ENCODE measurements around the gene LPAR2.

LPAR2 gene

DNA sequence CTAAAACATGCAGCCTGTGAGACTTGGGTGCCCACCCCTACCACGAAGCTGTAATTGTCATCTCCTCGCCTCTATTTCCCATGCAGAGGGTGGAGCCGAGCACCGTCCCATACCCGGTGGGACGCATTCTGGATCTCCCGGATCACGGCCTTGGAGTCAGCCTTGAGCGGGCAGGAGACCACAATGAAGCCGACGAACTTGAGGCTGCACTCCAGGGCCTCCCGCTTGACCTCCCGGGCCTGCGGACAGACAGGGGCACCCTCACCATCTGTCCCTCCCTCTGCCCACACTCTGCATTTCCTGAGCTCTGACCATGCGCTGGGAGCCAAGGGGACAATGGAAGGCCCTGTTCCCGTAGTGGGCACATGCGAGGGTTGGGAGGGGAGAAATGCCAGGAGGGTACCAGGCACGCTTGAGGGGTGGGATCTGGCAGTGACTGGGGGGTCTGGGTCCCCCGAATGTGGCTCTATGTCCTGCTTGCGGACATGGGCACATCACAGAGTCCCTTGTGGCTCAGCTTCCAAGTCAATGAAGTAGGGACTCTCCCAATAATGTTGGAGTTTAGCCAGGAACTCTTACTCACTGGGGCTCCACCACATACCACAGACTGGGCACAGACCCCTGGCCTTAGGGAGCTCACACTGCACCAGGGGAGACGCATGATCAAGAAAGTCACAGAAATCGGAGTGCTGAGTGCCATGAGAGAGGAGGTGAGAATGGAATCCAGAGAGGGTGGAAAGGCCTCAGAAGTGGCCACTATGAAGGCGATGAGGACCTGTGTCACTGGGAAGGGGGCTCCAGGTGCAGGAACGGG is 24.7 kb upstream of the LPAR2 start:
- no peak for DNase-seq

DNA sequence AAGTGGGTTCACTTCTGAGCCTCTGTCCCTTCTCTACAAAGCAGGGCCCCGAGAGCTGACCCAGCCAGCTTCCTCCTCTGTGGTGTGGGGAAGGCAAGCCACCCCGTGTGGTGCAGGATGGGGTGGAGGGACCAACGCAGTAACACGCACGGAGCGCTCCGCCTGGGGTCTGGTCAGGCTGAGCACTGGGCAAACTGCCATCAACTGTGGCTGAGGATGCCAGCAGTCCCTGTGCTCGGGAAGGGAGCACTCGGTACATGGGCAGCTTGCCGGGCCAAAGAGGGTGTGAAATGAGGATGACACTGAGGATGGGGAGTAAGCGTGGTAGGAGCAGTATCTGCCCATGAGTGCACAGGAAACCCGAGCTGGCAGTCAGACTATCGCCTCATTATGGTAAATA is 23.1 kb upstream of the LPAR2 start:
- no peak for DNase-seq

DNA sequence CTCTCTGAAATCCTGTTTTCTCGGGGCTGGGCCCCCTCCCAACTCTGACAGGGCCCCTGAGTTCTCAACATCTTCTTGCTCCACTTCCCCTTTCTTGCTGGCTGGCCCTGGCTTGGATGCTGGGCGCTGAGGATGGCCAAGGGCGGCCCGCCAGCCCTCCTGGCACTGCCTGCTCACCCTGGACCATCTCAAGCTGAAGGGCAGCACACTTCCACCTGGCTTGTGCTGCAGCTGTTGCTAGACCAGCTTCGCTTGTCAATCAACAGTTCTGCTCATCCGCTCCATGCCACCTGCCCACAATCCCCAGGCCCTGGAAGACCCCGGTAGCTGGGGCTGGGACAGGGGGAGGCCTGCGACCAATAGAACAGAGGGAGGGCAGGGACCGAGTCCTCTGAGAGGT is 22.3 kb upstream of the LPAR2 start:
- DNase-seq, result no peak

DNA sequence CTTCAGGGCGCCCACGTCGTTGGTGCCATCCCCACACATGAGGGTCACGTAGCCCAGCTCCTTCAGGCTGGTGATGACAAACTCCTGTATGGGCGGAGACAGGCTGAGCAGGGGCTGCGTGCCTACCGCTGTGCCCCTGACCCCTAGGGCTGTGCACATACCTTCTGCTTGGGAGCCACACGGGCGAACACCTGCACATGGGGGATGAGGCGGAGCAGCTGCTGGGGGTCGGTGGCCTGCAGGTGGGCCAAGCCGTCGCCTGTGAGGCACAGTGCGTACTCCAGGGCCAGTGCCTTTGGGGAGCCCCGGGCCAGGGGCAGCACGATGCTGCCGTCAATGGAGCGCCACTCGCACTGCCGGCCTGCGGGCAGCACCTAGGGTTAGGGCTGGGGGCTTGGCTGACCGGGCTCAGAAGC is 21.6 kb upstream of the LPAR2 start:
- no peak for DNase-seq

DNA sequence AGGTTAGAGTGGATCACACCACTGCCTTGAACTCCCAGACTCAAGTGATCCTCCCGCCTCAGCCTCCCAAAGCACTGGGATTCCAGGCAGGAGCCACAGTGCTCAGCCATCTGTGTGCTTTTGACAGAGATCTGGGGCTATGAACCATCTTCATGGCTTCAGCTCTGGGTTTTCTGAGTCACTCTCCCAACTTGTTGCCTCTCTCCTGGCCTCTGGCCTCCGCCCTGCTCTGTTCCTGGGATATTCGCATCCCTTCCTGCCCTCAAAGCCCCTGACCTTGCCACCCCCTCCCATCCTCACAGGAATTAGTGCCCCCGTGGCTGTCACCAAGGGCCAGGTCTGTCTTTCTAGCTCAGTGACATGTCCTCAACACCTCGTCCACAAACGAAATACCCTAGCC is 21.1 kb upstream of the LPAR2 start:
- no peak for DNase-seq

DNA sequence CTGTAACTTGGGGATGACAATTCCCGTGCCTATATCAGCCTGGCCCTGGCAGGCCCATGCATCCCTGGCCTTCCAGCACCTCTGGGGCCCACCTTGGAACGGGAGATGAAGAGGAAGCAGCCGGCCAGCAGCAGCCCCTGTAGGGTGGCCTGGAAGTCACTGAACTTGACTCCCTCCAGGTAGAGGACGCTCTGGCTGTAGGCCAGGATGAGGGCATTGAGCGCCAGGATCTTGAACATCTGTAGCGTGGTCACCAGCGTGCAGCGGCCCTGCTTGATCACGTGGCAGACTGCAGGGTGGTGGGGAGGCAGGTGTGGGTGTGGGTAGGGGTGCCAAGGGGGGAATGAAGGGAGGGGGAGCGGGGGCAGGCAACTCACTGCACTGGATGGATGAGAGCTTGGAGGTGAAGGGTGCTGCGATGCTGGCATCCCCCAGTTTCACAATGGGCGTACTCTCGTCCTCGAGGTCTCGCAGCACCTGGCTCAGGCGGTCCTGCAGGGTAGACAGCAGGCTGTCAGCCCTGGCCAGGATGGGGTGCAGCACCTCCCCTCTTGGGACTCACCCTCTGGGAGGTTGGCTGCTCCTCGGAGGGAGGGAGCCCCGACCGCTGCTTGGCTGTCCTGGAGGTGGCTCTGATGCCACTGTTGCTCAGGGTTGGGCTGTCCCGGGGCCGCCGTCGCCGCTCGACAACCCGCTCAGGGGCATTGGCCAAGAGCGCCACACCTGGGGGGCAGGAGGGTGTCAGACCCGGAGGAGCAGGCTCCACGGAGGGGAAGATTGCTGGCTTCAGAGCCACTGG is 19.2 kb upstream of the LPAR2 start:
- DNase-seq, result no peak

DNA sequence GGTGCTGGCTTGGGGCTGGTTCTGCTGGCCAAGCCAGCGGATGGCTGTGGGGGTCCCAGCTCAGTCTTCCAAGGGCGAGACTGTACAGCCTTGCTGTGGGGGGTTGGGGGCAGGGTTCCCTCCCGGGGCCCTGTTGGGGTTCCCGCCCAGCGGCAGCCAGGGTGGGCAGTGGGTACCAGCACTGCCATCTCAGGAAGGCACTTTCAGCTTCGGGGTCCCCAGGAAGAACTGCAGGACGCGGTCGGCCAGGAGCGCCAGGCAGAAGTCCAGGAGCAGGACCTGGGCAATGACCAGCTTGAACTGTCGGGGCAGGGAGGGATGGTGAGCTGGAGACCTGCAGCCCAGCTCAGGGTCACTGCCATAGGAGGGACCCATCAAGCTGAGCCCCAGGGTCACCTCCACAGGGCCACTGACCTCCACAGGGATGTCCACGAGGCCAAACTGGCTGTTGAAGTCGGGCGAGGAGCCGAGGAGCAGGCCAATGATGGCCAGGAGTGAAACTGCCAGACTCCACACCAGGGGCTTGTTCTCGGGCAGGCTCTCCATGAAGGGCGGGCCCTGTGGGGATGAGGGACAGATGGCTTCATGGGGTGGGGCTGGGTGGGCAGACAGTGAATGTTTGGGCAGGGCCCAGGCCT is 17.3 kb upstream of the LPAR2 start:
- no peak for DNase-seq

DNA sequence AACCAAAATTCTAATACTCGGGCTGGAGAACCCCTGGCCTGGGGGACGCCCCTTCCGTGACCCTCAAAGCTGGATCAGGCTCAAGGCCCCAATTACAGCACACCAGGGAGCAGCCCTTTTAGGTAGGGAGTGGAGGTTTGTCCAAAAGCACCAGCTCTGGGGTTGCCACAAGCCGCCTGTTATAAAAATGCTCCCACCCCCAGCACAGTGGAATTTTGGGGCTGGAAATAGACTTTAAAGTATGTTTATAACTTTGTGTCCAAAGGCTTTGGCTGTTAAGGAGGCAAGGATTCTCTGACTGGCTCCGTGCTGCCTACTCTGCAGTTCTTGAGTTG is 16.0 kb upstream of the LPAR2 start:
- no peak for DNase-seq

DNA sequence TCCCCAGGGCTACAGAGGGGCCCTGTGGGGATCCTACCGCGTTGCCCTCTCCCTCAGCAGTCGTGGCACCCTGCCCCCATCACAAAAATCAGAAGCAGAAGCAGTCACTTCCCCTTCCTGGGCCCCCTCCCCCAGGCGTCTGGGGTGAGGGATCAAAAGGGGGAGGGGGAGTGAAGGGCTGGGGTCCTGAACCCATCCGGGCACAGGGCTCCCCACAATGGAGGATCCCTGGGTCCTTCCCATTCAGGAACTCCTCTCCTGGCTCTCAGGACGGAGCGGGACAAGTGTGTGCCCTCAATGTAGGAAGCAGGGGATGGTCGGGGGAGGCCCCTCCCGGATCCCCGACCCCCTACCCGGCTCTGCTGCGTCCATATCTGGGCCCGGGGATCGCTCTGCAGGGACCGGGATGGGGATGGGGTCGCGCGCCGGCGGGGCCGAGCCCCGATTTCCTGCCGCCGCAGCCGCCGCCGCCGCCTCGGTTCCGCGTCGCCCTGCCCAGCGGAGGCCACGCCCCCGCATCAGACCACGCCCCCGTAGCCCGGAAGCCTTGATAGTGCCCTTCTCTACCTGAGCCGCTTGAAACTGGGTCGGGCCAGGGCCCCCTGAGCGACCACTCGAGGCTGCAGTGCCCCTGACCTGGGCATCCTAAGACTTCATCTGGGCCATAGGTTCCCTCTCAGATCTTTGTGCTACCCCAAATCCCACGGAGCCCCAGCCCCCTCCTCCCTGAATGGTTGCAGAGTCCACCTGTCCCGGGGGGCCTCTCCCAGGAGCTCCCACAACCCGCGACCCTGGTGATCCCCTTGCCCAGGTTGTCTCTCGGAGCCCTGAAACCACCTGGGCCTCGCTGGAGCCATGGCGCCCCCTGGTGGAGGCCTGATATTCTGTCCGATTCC is 15.4 kb upstream of the LPAR2 start, which contains the start of gene GMIP:
TSS of gene GMIP (minus strand) at position 500 of the 896 bp plus-strand sequence. CDS start at position 372, 128 bp downstream.
- DNase-seq, result peak; percentile 42 to 55

DNA sequence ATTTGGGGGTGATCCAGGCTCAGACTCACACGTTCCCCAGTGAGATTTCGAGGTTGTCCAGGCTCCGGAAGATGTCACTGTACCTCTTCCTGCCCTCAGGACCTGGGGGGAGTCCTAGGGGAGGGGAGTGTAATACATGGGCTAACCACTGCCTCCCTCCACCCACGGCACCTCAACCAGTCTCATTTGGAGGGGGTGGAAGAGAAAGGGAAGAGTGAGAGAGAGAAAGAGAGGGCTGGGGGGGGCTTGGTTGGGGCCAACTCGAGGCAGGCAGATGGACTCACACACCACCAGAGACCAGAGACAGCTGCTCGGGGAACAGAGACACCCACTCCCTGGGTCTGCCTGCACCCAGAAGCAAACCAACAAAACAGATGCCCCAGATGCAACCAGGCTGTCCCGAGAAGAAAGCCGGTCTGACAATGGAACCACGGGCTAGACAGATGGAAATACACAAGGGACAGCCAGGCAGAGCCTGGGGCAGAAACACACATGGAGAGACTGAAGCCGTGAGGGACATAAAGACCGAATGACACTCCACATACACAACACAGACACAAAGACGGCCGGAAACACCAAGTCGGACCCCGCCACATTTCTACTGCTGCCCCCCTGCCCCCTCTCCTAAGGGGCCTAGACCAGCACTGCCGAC is 14.6 kb upstream of the LPAR2 start:
- DNase-seq, result no peak

DNA sequence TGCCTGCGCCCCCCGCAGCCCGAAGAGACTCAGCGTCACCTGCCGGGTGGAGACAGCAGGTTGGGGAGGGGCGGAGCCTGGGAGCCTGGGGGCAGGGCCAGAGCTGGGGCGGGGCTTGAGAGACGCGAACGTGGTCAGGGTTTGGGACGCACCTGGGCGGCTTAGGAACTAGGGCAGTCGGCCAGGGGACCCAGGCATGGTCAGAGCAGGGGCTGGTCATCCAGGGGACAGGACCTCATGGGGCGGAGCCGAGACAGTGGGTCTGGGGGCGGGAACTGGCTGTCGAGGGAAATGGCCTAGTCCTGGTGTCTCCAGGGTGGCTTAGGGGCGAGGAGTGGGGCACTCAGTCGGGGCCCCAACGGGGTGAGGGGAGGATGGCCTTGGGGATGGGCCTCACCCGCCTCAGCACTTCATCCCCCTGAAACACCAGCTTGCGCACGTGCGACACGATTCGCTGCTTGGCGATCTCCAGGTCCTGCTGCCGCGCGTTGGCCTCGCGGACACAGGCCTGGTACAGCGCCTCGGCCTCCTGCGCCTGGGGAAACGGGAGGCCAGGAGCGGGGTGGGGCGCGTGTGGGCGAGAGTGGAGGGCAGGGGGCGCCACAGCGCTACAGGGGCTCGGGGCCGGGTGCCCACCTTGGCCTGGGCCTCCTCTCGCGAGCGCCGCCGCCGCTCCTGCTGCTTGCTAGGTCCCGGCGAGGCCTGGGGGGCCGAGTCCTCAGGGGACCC is 9.7 kb upstream of the LPAR2 start:
- DNase-seq, result no peak

DNA sequence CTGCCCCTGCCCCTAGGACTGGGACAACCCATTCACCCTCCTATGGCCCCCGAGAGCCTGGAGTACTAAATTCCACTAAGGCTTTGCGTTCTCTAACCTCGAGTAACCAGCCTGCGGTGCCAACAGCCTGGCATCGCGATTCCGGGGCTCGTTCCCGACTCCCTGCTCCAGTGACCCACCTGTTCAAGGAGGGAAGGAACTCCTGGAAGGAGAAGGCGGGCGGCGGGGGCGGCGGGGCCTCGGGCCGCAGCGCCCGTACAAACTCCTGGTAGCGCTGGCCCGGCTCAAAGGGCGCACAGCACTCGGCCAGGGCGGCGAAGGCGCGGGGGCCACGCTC is 9.1 kb upstream of the LPAR2 start:
- no peak for DNase-seq

DNA sequence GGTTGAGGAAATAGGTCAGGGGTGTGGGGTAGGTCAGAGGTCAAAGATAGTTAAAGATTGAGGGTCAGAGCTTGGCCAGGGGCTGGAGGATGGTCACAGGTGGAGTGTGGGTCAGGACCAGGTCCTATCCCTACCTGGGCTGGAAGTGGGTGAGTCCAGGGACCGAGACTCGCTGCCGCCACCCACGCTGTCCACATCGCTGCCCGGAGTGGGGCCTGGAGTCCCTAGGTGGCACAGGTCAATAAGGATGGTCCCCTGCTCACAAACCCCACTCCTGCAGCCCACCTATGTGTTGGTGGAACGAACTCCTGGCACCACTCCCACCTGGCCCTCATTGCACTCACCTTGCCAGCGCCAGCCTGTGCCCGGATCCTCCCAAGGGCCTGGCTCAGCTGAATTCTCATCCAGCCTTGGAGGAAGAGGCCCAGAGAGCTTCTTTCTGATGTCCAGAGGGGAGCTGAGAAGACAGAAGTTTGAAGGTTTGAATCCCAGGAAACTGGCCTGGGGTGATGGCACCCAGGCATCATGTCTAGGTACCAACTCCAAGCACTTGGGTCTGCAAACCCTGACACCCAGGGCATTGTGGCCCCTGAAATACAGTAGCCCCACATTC is 8.7 kb upstream of the LPAR2 start:
- no peak for DNase-seq

DNA sequence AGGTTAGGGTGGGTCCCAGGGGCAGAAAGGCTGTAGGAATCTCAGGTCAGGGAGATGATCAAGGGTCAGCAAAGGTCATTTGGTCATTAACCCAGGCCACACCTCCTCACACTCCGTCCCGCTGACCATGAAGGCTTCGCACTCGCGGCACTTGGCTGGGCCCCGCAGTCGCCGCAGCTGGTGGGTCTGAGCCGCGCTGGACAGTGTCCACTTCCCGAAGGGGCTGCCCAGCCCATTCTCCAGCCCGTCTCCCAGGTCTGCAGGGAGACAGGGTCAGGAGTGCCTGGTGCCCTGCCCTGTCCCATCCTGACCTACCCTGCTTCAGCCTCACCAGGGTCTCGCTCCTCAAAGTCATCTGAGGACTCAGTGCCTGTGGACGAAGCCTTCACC is 7.3 kb upstream of the LPAR2 start:
- no peak for DNase-seq

DNA sequence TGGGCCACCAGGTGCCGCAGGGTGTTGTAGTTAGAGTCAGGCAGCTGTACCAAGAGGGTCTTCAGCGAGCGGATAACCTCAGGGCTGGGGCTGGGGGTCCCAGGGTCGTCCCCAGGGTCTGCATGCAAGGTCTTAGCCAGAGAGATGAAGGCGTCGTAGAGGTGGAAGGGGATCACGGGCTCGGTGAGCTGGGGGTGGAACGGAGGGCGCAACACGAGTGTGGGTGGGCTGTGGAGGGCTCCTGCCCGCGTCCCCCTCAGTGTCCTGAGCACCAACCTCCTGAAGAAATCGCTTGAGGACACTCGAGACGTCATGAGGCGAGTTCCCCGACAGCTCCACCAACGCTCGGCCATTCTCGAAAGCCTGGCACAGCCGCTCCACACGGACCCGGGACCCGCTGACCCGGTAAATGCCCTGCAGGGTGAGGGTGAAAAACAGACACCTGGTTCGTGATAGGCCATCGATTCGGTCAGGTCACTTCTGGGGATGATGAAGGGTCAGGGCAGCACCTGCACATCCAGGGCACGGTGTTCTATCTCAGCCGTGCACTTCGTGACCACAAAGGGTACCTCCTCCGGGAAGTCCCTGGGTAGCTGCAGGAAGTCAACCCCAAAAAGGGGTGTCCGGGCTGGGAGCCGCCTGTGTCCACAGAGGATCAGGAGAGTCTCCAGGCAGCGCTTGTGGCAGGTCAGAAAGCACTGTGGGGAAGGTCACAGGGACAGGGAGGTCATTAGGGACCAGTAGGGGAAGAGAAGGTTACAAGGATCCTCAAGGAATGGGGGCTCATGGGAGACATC is 6.7 kb upstream of the LPAR2 start:
- no peak for DNase-seq

DNA sequence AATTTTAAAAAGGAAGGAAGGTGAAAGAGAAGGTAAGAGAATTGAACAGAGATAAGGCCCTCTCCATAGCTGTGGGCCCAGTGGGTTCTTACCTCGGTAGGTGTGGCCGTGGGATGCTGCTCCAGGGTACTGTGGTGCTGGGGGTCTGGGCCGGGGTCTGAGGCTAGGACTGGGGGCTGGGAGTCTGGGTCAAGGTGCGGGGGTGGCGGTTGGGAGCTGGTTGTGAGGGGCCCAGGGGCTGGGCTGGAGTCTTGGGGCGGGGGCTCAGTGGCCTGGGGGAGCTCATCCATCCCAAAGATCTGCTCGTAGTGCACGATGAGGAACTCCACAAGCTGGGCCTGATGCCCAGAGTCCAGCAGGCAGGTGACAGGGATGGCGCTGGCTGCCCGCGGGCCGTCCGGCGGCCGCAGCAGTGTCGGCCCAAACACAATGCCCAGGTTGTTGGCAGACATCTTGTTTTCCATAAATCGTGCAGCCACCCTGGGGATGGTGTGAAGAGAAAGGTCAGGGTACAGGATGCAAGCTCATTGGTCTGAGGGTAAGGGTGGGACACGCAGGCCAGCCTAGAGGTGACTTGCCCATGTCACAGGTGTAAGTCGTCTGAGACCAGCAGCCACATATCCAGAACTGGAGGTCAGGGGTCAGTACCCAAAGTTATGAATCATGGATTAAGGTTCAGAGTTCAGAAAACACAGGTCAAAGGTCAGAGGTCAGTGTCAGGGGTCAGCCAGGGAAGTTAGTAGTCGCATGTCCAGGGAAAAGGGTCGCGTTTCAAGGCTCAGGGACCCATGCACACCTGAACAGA is 5.9 kb upstream of the LPAR2 start:
- DNase-seq, result no peak

DNA sequence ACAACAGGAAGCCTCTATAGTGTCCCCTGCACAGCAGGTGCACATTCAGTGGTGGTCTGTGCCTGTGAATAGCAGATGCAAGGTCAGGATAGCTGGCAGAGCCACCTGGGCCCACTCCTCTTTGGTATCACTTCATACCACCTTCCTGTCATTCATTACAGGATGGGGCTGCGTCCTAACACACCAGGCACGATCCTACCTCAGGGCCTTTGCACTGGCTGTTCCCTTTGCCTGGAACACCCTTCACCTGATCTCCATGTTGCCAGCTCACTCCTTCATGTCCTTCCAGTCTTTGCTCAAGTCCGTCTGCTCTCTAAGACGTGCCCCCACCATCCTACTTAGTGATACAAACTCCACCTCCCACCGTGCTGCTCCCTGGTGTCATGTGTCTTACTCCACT is 4.6 kb upstream of the LPAR2 start:
- DNase-seq, result no peak

DNA sequence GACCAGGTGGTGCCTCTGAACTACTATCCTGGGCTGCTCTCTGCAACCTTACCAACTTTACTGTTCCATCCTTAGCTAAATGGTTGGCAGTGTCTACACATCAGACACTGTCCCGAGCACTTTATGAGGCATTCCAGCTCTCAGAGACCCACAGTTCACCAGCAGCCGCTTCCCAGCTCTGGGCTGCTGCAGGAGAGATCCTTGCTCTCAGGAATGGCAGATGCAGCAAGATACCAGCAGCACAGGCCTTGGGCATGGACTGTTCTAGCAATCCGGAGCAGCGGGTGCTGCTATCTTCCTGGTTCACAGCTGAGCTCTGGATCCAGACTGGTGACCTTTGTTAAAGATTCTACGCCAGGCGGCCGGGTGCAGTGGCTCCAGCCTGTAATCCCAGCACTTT is 3.3 kb upstream of the LPAR2 start:
- no peak for DNase-seq

DNA sequence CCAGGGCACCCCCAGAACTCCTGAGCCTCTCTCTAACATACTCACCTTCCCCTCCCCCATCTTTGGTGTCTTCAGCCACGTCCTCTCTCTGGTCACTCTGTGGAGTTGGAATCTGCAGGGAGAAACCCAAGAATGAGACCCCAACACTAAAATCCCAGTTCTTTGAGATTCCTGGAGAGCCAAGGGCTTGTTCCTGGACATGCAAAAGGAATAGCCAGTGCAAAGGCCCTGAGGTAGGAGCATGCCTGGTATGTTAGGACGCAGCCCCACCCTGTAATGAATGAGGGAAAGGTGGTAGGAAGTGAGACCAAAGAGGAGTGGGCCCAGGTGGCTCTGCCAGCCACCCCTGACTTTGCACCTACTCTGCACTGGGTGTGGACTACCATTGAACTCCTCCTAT is 2.4 kb upstream of the LPAR2 start:
- no peak for DNase-seq

DNA sequence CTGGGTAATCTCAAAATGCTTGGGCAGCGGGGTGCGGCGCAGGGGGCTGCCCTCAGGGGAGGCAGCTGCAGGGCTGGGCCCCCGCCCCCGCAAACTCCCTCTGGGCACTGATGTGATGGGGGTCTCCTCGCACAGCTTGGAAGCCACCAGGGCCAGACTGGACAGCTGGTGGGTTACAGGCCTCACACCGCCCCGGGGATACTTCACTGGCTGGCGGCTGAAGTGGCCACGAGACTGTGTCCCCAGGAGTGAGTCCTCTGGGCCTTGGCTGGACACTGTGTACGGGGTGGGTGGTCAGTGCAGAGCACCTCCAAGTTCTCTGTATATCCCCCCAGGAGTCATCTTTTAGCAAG is 2.0 kb upstream of the LPAR2 start:
- DNase-seq, result no peak

All from NCI-H2081 (cell line).